ENCODE results near the gene TEK.
"Not testable (repeated sequence)": the region's sequence is repeated elsewhere in the genome, so short reads cannot be mapped to it uniquely, and the experiment has no call there.

TEK gene

GRCh38 chr9:27108981-27109541 lies at the start of gene TEK:
TEK (plus strand) TSS chr9:27109225; CDS start chr9:27109591, 366 bp downstream.
- DNase-seq (ENCODE audit: low read depth): no peak

- DNase-seq (ENCODE audit: low read depth): no peak
Measured at GRCh38 chr9:27059412-27059811, 49.6 kb upstream of the TEK start.

GRCh38 chr9:27059907-27060306 lies 49.1 kb upstream of the TEK start:
- DNase-seq (ENCODE audit: low read depth): no peak

DNA sequence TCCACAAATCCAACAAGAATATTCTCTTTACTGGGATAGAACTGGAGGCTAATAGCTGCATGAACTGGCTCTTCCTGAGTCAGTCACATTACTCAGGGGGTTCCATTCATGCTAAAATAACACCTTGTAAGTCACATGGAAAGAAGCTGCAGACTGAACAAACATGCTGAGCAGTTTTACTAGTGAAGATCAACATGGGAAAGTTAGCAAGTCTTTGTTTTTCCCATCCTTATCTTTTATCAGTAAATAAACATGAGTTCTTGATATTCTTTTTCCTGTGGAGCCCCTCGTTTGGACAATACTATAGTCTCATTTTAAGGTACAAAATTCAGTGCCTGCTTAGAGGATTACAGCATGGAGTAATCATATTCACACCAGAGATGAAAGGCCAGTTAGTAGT lies 43.7 kb upstream of the TEK start:
- DNase-seq (ENCODE audit: low read depth): no peak

DNA sequence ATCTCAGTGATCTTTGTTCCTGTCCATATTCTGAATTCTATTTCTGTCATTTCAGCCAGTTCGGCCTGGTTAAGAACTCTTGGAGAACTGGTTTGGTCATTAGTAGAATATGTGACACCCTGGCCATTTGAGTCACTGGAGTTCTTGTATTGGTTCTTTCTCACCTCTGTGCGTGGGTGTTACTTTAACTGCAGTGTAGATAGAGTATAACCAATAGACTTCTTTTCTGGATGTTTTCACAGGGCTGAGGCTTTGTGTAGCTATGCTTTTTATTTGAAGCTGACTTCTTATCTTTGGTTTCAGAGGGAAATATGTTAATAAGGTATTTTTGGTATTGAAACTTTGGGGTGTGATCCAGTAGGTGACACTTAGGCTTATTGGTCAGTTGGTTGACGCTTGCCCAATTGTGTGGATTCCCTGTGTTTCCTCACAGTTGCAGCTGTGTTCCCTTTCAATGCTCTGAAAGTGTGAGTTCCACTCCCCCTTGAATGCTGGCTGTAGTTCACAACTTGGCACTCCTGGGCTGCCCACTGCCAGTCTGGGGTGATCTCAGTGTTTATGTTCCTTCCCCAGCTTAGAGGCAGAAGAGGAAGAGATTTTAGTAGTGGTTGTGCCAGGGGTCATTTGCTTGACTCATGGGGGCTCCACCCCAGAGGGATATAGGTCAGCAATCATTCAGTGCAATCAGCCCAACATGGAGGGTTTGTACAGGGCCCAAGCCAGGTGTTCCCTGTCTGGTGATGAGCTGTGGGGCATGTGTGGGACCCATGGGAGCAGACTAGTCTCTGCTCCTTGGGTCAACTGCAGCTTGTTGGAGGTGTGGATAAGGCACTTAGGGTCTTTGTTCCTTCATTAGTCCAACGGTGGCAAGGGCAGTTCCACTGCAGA lies 34.9 kb upstream of the TEK start:
- no peak for DNase-seq (ENCODE audit: low read depth)

- DNase-seq (ENCODE audit: low read depth): no peak
Measured at GRCh38 chr9:27078685-27079084, 30.3 kb upstream of the TEK start.

GRCh38 chr9:27085456-27085855 lies 23.6 kb upstream of the TEK start:
- no peak for DNase-seq (ENCODE audit: low read depth)

- DNase-seq (ENCODE audit: low read depth): no peak
Measured at GRCh38 chr9:27086818-27087680, 22.0 kb upstream of the TEK start.

DNA sequence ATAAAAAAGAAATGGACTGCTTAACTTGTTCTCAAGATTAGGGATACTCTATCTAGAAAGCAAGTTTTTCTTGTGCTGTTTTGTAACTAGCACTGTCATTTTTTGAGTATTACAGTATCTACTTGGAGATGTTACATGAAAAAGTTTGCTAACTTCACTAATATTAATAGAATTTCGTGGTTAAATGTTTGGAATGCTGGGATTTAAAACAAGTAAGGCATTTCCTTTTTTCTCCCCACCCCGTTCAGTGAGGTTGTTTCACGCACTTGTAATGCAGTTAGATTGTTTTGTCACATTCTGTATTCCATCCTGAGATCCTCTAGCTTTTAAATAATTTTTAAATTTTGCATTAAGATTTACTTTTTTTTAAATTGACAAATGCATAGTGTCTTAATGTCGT lies 20.0 kb upstream of the TEK start:
- no peak for DNase-seq (ENCODE audit: low read depth)

DNA sequence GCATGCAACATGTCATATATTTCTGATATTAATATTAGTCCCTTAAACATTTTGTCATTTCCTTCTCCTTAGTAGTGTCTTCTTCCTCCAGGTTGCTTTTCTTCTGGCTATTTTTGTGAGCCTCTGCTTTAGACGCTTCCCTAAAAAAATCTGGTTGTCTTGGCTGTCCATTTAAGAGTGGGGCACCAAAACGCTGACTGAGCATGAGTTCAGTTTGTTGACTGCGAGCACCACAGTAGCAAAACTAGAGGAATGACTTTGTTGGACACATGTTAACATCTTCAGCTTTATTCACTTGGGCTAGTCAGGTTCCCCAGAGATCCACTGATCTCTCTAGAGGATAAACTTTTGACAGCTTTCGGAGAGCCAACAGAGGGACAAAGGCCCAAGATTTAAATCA lies 19.3 kb upstream of the TEK start:
- no peak for DNase-seq (ENCODE audit: low read depth)

GRCh38 chr9:27090231-27090630 lies 18.8 kb upstream of the TEK start:
- DNase-seq (ENCODE audit: low read depth): no peak

GRCh38 chr9:27090711-27091110 lies 18.3 kb upstream of the TEK start:
- DNase-seq (ENCODE audit: low read depth): no peak

GRCh38 chr9:27092496-27092895 lies 16.5 kb upstream of the TEK start:
- DNase-seq (ENCODE audit: low read depth): not testable (repeated sequence)

DNA sequence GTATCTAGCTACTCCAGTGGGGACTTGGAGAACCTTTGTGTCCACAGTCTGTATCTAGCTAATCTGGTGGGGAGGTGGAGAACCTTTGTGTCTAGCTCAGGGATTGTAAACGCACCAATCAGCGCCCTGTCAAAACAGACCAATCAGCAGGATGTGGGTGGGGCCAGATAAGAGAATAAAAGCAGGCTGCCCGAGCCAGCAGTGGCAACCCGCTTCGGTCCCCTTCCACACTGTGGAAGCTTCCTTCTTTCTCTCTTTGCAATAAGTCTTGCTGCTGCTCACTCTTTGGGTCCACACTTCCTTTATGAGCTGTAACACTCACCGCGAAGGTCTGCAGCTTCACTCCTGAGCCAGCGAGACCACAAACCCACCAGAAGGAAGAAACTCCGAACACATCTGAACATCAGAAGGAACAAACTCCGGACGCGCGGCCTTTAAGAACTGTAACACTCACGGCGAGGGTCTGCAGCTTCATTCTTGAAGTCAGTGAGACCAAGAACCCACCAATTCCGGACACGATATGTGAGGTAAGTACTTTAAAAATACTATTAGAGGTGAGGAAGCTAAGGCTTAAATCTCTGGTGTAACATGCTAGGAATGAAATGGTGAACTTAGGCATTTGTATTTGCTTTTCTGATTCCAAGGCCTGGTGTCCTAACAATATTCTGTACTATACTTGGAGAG lies 15.5 kb upstream of the TEK start:
- not testable (repeated sequence) for DNase-seq (ENCODE audit: low read depth)

DNA sequence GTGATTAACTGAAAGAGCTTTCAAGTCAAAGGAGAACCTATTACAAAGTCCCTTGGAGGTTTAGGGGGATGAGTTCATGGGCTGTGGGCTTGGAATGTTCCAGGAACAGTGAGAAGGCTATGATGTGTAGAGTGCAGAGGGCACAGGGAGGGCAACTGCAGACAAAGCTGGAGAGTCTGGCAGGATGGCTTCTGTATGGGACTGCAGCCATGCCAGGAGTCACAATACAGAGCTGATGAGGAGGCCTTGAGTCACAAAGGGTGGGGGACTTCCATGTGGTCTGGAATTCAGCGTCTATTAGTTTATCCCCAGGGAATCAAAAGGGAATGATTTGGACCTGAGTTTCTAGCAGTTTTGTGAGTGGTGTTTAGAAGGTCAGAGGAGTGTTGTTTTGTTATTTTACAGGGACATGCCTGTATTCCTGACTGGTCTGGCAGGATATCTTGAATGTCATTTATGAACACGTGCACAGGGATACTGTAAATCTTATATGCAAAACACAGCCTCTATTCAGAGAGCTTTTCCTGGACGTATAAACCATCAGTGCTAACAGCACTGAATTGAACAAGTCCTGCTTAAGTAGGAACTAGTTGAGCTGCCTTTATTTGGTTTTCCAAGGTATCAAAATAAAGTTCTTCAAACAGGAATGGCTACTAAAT lies 14.3 kb upstream of the TEK start:
- no peak for DNase-seq (ENCODE audit: low read depth)

DNA sequence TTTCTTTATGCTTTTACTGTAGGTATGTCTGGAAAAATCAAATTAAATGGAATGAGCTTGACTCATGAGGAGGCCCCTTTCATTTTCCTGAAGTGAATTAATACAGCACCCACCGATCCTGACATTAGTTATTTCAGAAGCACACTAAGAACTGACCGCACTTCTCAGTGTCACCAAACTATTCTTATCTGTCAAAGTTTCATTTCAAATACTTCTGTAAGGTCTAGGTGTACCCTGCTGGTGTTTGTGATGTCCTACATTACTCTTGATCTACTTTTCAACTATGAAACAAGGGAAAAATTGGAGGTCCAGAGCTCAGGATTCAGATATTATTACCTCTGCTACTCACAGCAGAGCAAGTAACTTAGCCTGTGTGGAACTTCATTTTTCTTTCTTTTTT lies 1.8 kb upstream of the TEK start:
- no peak for DNase-seq (ENCODE audit: low read depth)

DNA sequence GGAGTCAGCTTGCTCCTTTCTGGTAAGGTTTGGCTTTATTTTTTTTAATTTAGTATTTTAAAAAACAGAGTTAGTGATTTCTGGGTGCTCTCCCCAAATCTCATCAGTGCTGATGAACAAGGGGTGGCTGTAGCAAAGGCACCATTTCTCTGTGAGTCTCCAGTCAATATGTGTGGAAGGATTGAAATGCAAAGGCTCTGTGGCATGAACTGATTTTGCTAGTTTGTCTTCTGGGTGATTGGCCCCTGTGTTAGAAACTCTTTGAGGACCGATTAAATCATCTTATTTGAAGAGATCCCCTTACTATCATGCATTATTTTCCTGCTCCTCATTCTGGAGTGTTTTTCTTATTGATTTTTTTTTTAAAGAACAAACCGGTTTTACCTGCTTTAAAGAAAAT lies 596 bp downstream of the TEK start:
- DNase-seq (ENCODE audit: low read depth): no peak

DNA sequence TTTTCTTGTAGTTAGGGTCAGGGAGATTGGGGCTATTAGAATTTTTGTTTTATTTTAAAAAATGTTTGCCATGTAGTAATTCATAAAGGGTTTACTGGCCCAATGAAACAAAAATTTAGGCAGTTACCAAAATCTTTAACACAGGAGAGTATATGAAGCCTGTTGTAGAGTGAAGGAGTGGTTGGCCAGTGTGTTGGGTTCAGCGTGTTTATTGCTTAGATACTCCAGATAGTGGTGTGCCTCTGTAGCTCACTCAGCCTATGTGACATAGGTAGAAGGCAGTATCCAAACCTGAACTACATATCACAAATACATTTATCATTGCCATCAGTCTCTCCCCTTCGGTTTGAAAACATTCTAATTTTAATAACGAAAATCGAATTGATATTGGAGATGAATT lies 1.2 kb downstream of the TEK start:
- DNase-seq (ENCODE audit: low read depth): no peak

- no peak for DNase-seq (ENCODE audit: low read depth)
Measured at GRCh38 chr9:27112235-27112634, 3.2 kb downstream of the TEK start.

- DNase-seq (ENCODE audit: low read depth): no peak
Measured at GRCh38 chr9:27117489-27118135, 8.6 kb downstream of the TEK start.

- no peak for DNase-seq (ENCODE audit: low read depth)
Measured at GRCh38 chr9:27118916-27119315, 9.9 kb downstream of the TEK start.

Data from activated T-cell treated with anti-CD3 and anti-CD28 coated beads for 48 hours (primary cell).